NCI-H2029 treated with DMSO at 0.1 percent for 48 hours (cell line): Measurements from ENCODE around the gene COL27A1.

Source experiments
- DNase-seq: peaks from one replicate; lab custom pipeline; 2025; lab: John Stamatoyannopoulos, UW

COL27A1 gene

DNA sequence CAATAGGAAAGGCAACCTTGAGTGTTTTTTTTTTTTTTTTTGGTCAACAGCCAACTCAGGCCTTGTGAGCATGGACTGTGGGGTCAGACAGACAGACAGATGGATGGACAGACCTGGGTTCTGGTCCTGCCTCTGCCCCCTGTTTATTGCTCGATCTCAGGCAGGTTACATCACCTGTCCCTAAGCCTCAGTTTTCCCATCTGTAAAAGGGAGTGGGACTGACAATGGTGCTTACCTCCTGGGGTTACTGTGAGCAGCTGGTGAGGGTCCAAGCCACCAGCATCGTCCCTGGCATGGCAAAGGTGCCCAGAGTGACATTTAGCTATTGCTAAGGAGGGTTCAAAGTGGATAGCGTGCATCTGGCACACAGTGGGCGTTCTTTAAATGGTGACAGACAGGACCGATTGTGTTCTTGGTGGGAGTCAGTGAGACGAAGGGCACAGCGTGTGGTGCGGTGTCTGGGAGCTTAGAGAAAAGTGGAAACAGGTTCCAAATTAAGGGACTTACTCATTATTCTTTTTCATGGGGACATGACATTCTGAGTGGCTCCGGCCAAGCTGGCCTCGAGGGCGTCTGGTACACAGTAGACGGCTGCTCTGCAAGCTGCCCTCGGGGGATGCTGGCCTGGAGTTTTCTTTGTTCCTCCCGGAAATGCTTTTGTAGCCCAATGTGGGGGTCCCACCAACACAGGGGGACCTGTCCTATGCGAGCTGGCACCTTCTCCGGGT lies 72.1 kb downstream of the COL27A1 start:
- DNase-seq: no peak

DNA sequence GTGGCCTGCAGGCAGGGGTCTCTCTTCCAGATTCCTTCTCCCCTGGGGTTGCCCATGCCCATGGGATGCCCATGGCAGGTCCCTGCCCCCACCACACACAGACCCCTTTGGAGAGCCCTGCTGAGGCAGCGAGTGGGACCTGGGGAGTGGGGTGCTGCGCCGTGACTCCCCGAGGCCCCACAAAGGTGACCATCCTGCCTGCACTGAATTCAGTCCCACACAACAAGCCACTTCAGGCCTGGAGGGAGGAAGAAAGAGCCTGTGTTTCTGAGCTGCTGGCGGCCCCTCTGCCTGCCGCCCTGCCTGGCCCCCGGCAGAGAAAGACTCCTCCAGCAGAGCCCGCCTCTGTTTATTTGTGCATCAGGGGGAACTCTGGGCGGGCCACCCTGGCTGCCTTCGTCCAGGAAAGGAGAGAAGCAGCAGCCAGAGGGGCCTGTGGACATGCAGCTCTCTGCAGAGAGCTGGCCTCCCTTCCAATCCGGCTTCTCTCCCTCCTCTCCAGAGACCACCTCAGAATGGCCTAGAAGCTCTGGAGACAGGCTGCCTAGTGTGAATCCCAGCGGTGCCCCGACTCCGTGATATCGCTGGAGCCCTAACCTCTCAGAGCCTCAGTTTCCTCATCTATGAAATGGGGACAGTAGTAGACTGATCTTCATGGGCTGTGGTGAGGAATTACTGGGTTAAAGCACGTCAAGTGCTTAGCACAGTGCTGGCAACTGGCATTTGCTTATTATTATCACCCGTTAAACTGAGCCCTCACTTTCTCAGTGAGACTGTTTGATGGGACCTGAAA lies 72.9 kb downstream of the COL27A1 start:
- no peak for DNase-seq

DNA sequence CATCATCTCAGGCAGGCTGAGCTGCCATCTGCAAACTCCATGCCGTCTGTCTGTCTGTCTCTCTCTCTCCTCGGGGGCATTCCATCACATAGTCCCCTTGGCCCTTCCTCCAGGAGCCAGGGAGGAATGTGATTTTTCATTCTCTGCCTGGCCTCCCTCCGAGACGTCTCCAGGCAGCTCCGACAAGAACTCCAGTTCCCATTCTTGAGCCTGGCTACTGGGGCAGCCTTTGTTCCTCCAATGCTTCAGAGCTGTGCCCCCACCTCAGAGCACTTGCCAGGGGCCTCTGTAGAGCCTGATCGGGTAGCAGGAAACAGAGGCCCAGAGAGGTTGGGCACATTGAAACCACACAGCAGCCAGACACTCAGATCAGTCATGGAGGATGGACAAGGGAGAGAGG lies 74.0 kb downstream of the COL27A1 start:
- DNase-seq: no peak

DNA sequence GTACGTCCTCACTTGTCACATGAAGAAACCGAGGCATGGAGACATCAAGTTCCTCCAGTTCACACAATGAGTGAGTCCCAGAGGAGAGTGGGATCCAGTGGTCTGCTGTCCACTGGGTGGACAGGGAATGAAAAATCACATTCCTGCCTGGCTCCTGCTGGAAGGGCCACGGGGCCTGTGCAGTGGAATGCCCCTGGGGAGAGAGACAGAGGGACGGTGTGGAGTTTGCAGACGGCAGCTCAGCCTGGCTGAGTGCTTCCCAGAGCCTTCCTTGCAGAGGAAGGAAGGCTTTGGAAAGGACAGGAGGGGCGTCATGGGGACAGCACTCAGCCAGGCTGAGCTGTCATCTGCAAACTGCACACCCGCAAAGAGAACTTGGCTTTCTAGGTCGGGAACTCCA lies 74.7 kb downstream of the COL27A1 start:
- DNase-seq: no peak

DNA sequence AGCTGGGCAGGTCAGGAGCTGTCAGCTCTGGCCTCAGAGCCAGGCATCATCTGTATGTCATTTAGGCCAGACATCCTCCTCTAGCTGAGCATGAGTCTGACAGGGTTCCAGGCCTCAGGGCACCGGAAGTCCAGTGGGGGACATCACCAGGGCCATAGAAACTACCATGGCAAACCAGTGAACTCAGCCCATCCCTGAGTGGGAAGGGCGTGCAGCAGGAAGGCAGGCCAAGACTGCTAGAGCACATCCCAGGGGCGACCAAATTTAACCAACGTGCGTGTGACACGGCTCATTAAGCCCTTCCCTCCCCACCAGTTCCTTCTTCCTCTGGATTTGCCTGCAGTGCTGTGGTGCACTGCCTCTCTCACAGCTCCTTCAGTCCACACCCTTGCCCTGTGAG lies 75.9 kb downstream of the COL27A1 start:
- DNase-seq: no peak

DNA sequence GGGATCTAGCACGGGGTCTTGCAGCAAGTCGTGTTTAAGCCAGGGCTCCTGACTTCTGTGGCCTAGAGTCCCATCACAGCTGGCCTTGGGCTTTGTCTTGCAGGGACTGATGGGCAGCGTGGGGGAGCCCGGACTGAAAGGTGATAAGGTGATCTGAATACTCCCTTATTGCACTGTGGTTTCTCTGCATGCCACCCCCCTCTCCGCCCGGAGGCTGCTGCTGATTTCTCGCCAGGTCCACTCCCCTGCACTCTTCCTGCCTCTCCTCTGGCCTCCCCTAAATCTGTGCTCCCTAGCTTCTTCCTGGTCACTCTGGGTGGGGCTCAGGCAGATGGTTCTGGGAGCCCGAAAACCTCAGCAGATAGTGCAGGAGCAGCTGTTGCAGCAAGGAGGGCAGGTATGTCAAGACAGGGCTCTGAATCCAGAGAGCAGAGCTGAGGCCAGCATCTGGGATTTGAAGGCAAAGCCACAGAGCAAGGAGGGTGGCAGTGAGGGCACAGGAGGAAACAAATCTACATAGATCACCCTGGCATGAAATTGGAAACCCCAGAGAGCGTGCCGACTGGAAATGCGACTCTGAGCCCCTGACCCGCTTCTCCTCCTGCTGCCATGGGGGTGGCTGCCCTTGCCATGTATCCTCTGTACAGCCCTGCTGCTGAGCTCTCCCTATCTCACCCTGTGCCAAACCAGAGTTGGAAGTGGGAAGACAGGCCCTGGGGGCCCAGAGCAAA lies 76.5 kb downstream of the COL27A1 start:
- no peak for DNase-seq

DNA sequence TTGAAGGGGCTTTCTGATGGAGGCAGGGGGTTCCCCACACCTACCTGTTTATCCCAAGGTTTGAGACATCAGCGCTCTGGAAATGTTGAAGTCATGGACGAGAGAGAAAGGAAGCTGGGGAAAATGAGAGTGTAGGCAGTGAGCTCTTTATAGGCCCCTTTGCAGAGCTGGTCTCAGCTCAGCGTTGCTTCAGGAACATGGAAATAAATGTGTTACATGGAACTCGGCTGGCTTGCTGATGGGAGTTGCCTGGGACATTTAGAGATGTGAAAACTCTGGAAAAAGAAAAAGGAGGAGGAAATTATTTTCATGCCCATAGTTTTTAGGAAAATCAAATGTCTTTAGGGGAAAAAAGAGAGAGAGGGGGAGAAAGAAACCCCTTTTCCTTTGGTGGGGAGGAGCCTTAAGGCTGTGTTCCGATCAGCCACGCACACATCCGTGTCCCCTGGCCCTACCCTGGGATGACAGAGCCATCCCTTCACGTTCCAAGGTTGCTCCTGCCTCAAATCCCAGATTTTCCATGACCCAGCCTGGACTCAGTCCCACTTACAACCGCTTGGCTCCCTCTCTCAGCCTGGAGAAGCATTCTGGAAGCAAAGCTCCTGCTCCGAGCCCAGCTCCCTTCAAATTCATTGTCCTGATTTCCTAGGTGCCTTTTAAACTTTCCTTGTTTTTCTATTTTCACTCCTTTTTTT lies 78.3 kb downstream of the COL27A1 start:
- no peak for DNase-seq

DNA sequence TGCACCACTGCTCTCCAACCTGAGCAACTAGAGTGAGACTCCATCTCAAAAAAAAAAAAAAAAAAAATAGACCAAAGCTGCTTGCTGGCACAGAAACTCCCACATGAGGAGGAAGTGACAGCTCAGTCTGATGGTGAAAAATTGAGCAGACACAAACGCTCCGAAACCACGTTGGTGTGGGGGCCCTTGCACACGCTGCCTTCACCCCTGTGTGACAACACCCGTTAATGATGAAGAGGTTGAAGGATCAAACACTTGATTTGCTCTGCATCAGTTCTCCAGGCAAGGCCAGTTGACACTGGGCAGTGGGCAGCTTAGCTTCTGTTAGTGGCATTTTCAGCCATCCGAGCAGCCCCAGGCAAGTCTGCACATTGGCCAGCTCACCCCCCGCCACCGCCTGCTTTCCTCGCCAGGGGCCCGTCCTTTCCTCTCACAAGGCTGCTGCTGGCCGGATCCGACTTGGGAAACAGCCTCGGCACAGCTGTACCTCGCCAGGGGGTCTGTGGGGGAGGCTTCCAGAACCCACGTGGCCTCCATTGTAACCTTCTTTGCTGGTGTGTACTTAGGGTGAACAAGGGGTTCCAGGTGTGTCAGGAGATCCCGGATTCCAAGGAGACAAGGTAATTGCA lies 79.8 kb downstream of the COL27A1 start:
- DNase-seq: no peak

DNA sequence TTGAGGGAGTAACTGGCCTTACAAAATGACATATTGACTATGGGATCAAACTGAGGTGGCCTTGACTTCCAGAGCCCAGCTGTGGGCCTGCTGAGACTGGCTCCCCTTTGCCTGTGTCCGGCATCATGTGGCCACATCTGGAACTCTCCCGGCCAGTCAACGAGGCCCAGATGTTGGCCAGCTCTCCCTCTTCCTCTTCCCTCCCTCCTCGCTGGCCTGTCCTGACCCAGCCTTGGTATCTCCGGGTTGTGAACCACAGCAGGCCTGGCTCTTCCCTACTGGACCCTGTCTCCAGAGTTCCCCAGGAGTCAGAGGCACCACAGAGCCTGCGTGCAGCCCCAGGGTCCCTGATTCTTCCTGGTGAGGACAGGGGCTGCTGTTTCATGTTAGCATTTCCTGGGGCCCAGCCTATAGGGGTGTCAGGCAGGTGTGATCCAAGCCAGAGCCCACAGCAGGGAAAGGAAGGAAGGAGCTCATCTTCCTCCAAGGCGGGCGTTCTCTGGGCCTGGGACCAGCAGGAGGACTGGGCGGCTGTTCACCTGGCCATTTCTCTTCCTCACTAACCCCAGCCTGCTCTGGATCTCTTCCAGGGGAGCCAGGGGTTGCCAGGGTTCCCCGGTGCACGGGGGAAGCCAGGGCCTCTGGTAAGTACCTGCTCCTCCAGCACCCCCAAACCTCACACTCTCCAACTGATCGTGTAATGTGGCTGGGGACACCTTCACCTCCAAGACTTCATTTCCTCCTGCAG lies 81.2 kb downstream of the COL27A1 start:
- DNase-seq: no peak

DNA sequence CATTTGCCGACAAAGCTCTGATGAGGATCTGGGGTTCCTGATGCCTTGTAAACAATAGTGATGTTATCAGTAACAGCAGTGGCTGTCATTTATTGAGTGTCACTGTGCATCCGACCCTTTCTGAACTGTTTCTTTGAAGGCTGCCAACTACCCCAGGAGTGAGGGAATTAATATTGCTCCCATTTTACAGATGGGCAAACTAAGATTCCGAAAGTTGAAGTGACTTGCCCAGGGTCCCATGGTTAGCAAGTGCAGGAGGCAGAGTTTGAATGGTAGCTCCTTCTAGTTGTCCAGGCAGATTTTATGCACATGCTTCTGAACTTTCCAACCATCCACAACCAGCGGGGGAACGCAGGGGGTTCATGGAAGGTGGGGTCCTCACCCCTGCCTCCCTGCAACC lies 81.9 kb downstream of the COL27A1 start:
- no peak for DNase-seq

DNA sequence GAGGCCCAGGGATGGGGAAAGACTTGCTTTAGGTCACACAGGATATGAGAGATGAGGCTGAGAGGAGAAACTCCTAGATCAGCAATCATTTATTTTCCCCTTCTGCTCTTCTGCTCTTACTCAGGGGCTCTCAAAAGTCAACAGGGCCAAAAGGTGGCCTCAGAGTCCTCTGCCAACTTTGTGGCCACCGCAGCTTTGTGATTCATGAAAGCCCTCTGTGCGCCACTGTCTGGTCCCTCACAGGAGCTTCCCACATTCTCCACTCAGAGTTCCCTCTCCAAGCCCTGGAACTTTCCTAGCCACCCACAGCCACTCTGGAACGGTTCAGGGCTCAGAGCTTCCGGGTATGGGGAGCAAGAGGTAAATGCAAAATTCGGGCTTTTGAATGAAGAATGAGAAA lies 82.4 kb downstream of the COL27A1 start:
- no peak for DNase-seq

DNA sequence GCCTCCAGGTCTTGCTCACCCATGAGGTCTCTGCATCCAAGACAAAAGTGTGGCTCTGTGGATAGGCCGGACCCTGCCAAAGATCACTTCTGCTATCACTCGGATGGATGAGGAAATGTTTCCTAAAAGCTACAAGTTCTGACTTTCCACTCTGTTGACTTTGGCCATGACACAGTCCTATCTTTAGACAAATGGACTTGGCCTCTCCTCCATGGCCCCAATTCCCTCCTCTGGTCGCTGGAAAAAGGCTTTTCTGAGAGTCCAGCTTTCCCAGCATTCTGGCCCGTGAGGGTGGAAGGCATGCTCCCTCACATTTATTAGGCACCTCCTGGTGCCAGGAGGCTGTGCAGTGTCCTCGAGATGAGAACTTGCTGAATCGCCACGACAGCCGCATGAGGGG lies 83.1 kb downstream of the COL27A1 start:
- DNase-seq: no peak

DNA sequence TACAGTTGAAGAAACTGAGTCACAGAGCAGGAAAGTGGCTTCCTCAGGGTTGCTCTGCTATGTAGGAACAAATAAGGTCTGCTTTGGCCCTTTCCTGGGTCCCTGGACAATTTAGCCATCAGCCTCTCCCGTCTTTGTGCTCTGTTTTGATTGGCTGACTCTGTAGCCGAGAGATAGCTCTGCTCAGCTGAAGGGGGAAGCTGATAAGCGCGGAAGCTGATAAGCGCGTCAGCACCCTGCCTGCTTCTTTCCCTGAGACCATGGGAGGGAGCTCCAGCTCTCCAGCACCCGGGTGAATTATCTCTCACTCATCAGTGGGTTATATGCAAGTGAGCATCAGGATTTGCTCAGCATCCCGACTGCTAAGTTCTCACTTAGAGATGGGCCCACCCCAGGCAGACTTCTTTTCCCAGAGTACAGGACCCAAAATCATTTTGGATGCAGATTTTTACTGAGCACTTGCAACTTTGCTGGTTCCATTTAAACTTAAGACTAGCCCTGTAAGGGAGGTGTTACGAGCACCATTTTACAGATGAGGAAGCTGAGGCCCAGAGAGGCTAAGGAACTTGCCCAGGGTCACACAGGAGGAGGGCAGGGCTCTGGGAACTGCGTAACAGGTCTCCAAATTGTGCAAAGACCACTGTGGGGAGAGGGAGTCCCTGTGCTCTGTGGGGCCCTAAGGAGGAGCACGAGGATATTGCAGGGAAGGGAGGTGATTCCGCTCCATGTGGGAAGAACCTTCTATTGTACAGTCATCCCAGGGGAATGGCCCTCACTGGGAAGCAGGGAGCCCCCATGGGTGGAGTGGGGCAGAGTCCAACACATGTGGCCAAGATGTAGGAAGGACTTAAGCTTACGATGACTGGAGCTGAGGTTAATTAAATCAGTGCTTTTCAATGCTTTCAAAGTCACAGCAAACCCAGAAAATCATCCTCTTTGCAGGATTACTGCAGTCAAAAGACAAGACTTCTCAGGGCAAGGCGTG lies 83.8 kb downstream of the COL27A1 start:
- DNase-seq: no peak

DNA sequence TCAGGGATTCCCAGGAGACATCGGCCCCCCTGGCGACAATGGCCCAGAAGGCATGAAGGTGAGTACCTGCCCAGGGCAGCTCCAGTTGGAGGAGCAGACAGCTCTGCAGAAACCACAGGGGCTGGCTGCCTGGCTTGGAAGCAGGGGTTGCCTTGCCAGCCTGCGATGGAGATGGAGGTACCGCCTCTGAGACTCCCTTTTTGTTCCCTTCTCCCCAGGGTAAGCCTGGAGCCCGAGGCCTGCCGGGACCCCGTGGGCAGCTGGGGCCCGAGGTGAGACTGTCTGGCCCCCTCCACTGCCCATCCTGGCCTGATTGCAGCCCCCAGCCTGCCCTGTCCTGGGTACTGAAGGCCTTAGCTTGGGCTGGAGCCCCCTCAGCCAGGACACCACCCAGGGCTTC lies 84.9 kb downstream of the COL27A1 start:
- no peak for DNase-seq

DNA sequence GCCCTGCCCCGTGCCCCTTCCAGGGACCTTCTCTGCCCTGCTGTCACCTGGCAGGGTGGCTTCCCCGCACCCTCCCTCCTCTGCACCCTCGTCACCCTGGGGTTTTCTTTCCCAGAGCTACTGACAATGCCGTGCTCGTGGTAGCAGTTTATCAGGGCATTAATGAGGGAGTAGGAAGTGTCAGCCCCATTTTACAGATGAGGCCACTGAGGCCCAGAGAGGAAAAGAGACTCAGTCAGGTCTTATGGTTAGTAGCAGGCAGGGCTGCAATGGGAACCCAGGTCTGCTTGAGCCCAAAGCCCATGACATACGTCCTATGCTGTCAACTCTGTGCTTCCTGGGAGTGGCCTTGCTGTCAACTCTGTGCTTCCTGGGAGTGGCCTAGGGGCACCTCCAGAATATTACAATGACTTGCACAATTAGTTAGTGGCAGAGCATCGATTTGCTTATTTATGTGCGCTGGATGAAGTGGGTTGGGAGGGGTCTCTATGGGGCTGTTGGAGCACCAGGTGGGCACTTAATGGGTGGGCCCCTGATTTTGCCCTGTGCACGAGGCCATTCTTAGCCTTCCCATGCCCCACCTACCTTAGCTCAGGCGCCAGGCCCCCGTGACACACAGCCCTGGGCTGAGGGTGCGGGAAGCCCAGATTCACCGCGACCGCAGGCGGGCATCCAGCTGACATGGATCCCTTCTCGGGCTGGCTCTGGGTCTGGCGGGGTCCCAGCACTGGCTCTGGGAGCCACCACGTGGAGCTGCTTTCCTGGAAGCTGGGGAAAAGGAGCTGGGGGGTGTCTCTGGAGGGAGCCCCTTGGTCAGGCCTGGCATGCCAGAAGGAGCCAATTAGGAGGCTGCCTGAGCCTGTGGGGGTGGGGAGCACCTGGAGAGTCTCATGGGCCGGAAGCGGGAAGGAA lies 85.6 kb downstream of the COL27A1 start:
- no peak for DNase-seq

DNA sequence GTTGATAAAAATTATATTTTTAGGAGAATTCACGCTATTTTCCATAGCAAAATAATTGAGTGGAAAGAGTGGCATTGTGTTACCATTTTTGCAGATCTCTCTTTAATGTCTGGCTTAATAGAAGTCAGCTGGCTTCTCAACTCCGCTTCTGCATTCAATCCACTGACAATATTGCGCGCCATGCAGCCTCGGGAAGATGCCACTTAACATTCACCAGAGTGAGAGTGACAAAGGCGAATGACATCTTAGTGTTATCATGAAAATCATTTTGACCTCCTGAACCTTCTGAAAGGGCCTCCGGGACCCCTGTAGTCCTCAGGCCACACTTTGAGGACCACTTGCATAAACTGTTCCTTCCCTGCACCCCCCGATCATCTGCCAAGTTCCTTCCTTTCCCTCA lies 87.5 kb downstream of the COL27A1 start:
- DNase-seq: no peak

DNA sequence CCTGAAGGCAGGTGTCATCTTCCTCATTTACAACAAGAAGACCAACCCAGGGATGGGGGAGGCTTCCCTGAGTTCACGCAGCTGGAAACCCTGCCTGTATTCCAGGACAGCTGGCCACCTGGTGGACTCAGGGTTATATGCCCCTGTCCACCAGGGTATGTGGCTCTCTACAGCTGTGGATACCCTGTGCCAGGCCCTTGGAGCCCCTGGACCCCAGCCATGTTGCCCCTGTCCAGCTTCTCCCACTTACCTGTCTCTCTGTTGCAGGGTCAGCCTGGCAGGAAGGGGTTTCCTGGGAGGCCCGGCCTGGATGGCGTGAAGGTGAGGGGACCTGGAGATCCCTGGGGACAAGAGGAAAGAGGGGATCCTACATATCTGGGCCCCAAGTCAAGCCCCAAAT lies 87.9 kb downstream of the COL27A1 start:
- no peak for DNase-seq

DNA sequence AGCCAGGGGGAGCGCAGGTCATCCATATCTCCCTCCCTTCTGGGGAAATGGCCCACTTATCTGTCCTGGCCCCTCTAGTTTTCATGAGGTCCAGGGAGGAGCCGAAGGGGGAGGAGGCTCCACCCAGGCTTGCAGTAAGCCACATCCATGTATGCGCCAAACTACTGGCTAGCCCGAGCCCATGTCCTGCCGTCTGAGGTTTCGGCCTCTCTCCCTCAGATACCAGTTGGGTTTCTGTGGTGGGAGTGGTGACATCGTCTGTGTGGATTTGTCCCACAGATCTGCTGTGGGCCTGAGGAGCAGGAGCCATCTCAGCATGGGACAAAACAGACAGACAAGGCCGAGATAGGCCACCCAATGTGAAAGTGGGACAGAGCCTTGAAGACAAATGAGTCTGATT lies 89.2 kb downstream of the COL27A1 start:
- no peak for DNase-seq

DNA sequence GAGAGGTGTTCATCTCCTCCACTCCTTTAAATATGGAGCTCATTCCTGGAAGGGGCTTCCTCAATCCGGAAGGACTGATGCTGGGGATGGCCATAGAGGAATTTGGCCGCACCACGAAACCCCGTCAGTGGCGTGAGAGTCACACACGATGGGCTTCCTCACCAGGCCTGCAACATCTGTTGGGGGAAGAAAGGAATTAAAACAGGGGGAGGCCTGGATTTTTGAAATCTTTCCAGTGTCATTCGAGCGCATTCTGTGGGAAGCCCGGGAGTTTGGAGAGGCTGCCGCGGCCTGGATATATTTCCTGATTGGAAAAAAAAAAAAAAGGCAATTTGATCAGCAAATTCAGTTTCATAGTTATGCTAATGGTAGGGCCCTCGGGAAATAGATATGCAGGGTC lies 91.2 kb downstream of the COL27A1 start:
- DNase-seq: no peak
